Nephron (organoid): ENCODE measurements around the gene UBC.

Experiments used
- H3K27ac Mint-ChIP-seq, 3 experiments: 2 replicates each; pipeline ENCODE4 v1.8.0; 2020; ENCODE audit warnings: mixed read lengths in 3 of 3, mild to moderate bottlenecking in 2 of 3, moderate library complexity in 1 of 3
- H3K27me3 Mint-ChIP-seq: 2 replicates; pipeline ENCODE4 v1.8.0; 2021; ENCODE audit warnings: low read depth, mild to moderate bottlenecking, moderate library complexity, mixed read lengths
- H3K36me3 Mint-ChIP-seq: 2 replicates; pipeline ENCODE4 v1.8.0; 2020; ENCODE audit warnings: low read depth, mixed read lengths
- H3K4me1 Mint-ChIP-seq: 2 replicates; pipeline ENCODE4 v1.8.0; 2020; ENCODE audit warnings: mixed read lengths
- H3K4me3 Mint-ChIP-seq, 3 experiments: 2 replicates each; pipeline ENCODE4 v1.8.0; 2020; ENCODE audit warnings: mild to moderate bottlenecking in 3 of 3, mixed read lengths in 3 of 3, moderate library complexity in 2 of 3
- H3K9me3 Mint-ChIP-seq: 2 replicates; pipeline ENCODE4 v1.8.0; 2020; ENCODE audit warnings: mixed read lengths
- CTCF ChIP-seq, 3 experiments: fragments of 200-600 bp; sonication (generic); IDR thresholded peaks; one replicate each; pipeline ENCODE4 v1.5.0; 2021; ENCODE audit warnings: antibody characterized with exemption in 3 of 3; ENCODE audit not compliant: unreplicated experiment in 3 of 3

Gene UBC

GRCh38 chr12:124866195-124866882 lies 48.1 kb downstream of the UBC start:
- Mint-ChIP-seq H3K27me3 (peaks cover 18% of the 10 kb centered on the region), H3K4me3 (peak overlapping the region; percentile 13 to 53 (median 31)), H3K36me3 (no peaks in the 10 kb centered on the region), H3K27ac (no peak overlapping the region), H3K4me1 (peaks cover 21% of the 10 kb centered on the region), H3K9me3 (no peaks in the 10 kb centered on the region)
- TF ChIP-seq CTCF (IDR thresholded peaks at IDR 0.05; ENCODE audit: unreplicated experiment in 3 of 3), result no peak

- Mint-ChIP-seq H3K27ac (no peak overlapping the region), H3K9me3 (no peaks in the 10 kb centered on the region), H3K27me3 (peaks cover 14% of the 10 kb centered on the region)
Observed at GRCh38 chr12:124865728-124866127, 48.7 kb downstream of the UBC start.

GRCh38 chr12:124864326-124864752 lies 50.1 kb downstream of the UBC start:
- Mint-ChIP-seq H3K4me1 (peaks cover 21% of the 10 kb centered on the region), H3K36me3 (no peaks in the 10 kb centered on the region), H3K27me3 (peaks cover 12% of the 10 kb centered on the region), H3K4me3 (peak overlapping the region; percentile 78 to 81 (median 79)), H3K27ac (peak overlapping the region; percentile 87 to 97 (median 91)), H3K9me3 (no peaks in the 10 kb centered on the region)
- no peak for TF ChIP-seq CTCF (IDR thresholded peaks at IDR 0.05; ENCODE audit: unreplicated experiment in 3 of 3)

More at GRCh38 chr12:124865728-124866127, 48.7 kb downstream of the UBC start:
- Mint-ChIP-seq H3K4me3 (no peak overlapping the region), H3K36me3 (no peaks in the 10 kb centered on the region), H3K4me1 (peaks cover 21% of the 10 kb centered on the region)
- TF ChIP-seq CTCF (IDR thresholded peaks at IDR 0.05; ENCODE audit: unreplicated experiment in 3 of 3), result no peak

GRCh38 chr12:124863416-124864325 lies 50.8 kb downstream of the UBC start, which contains the start of gene SCARB1:
TSS of gene SCARB1 (minus strand) at chr12:124863864. CDS start at chr12:124863720, 144 bp downstream.
- no peak for TF ChIP-seq CTCF (IDR thresholded peaks at IDR 0.05; ENCODE audit: unreplicated experiment in 3 of 3)
- H3K36me3 Mint-ChIP-seq, result no peaks in the 10 kb centered on the region
- H3K4me1 Mint-ChIP-seq, result peaks cover 21% of the 10 kb centered on the region
- H3K9me3 Mint-ChIP-seq, result no peaks in the 10 kb centered on the region
- peaks cover 10% of the 10 kb centered on the region for H3K27me3 Mint-ChIP-seq
- peak within 1 kb of the TSS; percentile 84 to 89 (median 88) for H3K4me3 Mint-ChIP-seq
- peak within 1 kb of the TSS; percentile 87 to 97 (median 91) for H3K27ac Mint-ChIP-seq

GRCh38 chr12:124862768-124863415 lies 51.6 kb downstream of the UBC start:
- Mint-ChIP-seq H3K36me3 (no peaks in the 10 kb centered on the region), H3K27ac (peak overlapping the region; percentile 17 to 77 (median 51)), H3K4me1 (peaks cover 21% of the 10 kb centered on the region), H3K4me3 (peak overlapping the region; percentile 84 to 89 (median 88)), H3K27me3 (peaks cover 10% of the 10 kb centered on the region), H3K9me3 (no peaks in the 10 kb centered on the region)
- TF ChIP-seq CTCF (IDR thresholded peaks at IDR 0.05; ENCODE audit: unreplicated experiment in 3 of 3), result no peak
